ENCODE data around the gene PHACTR1. TPM values are rescaled to one million over a fixed set of nuclear protein-coding genes. Genes with fewer than 3 reads are reported as not detected.

PHACTR1 gene
- total and polyA plus RNA-seq, 8 donors = 0.46 to 17.4 (median 6.4) TPM; not detected in 1

- Histone ChIP-seq H3K4me3 (no peak overlapping the region), H3K27ac (no peak overlapping the region), H3K27me3 (no peaks in the 10 kb centered on the region), H3K9me3 (no peaks in the 10 kb centered on the region), H3K4me1 (peaks cover 0 to 6% (median 2%) of the 10 kb centered on the region in 4 donors), H3K36me3 (peaks cover 15 to 90% (median 87%) of the 10 kb centered on the region in 4 donors)
- intact Hi-C loops (cut with DNase I; ENCODE audit: low total_unique reads) = no loop called here
- DNase-seq = no peak
- TF ChIP-seq POLR2A (IDR thresholded peaks at IDR 0.05) (no peak), POLR2AphosphoS5 (IDR thresholded peaks at IDR 0.05) (no peak), CTCF (IDR thresholded peaks at IDR 0.05) (no peak), EP300 (IDR thresholded peaks at IDR 0.05) (no peak)
- WGBS, 5 donors = 93 to 98% (median 97%) methylated on average over 5 of the region's 5 CpGs
Measured at GRCh38 chr6:13297391-13297790, 580.8 kb downstream of the PHACTR1 start.

GRCh38 chr6:13298446-13298845 is 581.9 kb downstream of the PHACTR1 start:
- intact Hi-C loops (cut with DNase I; ENCODE audit: low total_unique reads) = no loop called here
- no peaks in the 10 kb centered on the region for H3K27me3 ChIP-seq
- H3K9me3 ChIP-seq = no peaks in the 10 kb centered on the region
- peaks cover 0 to 16% (median 12%) of the 10 kb centered on the region in 4 donors for H3K4me1 ChIP-seq
- 86 to 95% (median 93%) methylated on average over 3 of the region's 3 CpGs for WGBS, 5 donors
- no peak overlapping the region for H3K27ac ChIP-seq
- no peak overlapping the region for H3K4me3 ChIP-seq
- DNase-seq = no peak
- TF ChIP-seq POLR2A (IDR thresholded peaks at IDR 0.05) (no peak), EP300 (IDR thresholded peaks at IDR 0.05) (no peak), CTCF (IDR thresholded peaks at IDR 0.05) (no peak)
- peaks cover 11 to 79% (median 76%) of the 10 kb centered on the region in 4 donors for H3K36me3 ChIP-seq

DNA sequence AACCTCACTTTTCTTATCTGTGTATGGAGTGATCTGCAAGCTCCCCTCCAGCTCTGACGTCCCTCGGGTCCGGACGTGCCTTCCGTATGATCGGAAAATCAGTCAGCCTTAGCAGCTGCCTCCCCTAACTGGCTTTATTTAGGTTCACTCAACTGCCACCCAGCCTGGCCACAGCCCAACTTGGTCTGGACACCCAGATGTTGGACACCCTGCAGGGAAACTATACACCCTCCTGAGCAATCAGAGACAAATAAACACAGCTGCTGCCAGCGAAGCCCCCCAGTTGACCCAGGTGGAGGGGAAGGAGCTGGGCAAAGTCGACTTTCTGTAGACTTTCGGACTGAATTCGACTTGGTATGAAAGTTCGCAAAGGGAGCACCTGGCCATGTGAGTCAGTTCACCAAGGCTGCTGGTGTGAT is 582.8 kb downstream of the PHACTR1 start:
- intact Hi-C loops (cut with DNase I; ENCODE audit: low total_unique reads) = no loop called here
- no peak overlapping the region for H3K4me3 ChIP-seq
- DNase-seq = peak in 1 of 2 donors; percentile 28
- no peak for TF ChIP-seq POLR2AphosphoS5 (IDR thresholded peaks at IDR 0.05)
- TF ChIP-seq EP300 (IDR thresholded peaks at IDR 0.05) = no peak
- TF ChIP-seq CTCF (IDR thresholded peaks at IDR 0.05) = no peak
- TF ChIP-seq POLR2A (IDR thresholded peaks at IDR 0.05) = no peak
- WGBS, 5 donors = 90 to 99% (median 94%) methylated on average over 11 of the region's 11 CpGs
- H3K27me3 ChIP-seq = no peaks in the 10 kb centered on the region
- peaks cover 4 to 26% (median 17%) of the 10 kb centered on the region in 4 donors for H3K4me1 ChIP-seq
- H3K27ac ChIP-seq = no peak overlapping the region
- H3K36me3 ChIP-seq = peaks cover 4 to 69% (median 68%) of the 10 kb centered on the region in 4 donors
- H3K9me3 ChIP-seq = no peaks in the 10 kb centered on the region

- WGBS, 5 donors = 79 to 95% (median 84%) methylated on average over 6 of the region's 6 CpGs
- TF ChIP-seq POLR2A (IDR thresholded peaks at IDR 0.05) (no peak), EP300 (IDR thresholded peaks at IDR 0.05) (no peak), POLR2AphosphoS5 (IDR thresholded peaks at IDR 0.05) (no peak), CTCF (IDR thresholded peaks at IDR 0.05) (no peak)
- no peak overlapping the region for H3K4me3 ChIP-seq
- peaks cover 4 to 31% (median 20%) of the 10 kb centered on the region in 4 donors for H3K4me1 ChIP-seq
- intact Hi-C loops (cut with DNase I; ENCODE audit: low total_unique reads) = no loop called here
- H3K36me3 ChIP-seq = peaks cover 4 to 69% (median 67%) of the 10 kb centered on the region in 4 donors
- DNase-seq = no peak
- no peaks in the 10 kb centered on the region for H3K9me3 ChIP-seq
- no peak overlapping the region for H3K27ac ChIP-seq
- no peaks in the 10 kb centered on the region for H3K27me3 ChIP-seq
Measured at GRCh38 chr6:13299918-13300317, 583.4 kb downstream of the PHACTR1 start.

Data from stomach (tissue), 9 donors.